HG03103 (cell line): ENCODE measurements around the gene UNC13D.
"Not testable (repeated sequence)": the region's sequence is repeated elsewhere in the genome, so short reads cannot be mapped to it uniquely, and the experiment has no call there.

ENCODE experiments used
- ATAC-seq: cut with Tn5 transposase; IDR thresholded peaks from one replicate; pipeline ENCODE4 v1.9.1; 2021; ENCODE audit warnings: low read depth; ENCODE audit not compliant: unreplicated experiment

The UNC13D gene

GRCh38 chr17:75853433-75853832, 9.2 kb upstream of the UNC13D start:
- no peak for ATAC-seq

- not testable (repeated sequence) for ATAC-seq
Measured at GRCh38 chr17:75851693-75851991, 7.4 kb upstream of the UNC13D start.

- ATAC-seq = no peak
Measured at GRCh38 chr17:75850928-75851692, 6.9 kb upstream of the UNC13D start.

- no peak for ATAC-seq
Measured at GRCh38 chr17:75849724-75850123, 5.5 kb upstream of the UNC13D start.

- ATAC-seq = no peak
Measured at GRCh38 chr17:75849279-75849646, 5.1 kb upstream of the UNC13D start.

GRCh38 chr17:75848523-75849278, 4.5 kb upstream of the UNC13D start:
- ATAC-seq = no peak

GRCh38 chr17:75847614-75848522, 3.7 kb upstream of the UNC13D start:
- ATAC-seq = no peak

GRCh38 chr17:75846692-75847613, 2.7 kb upstream of the UNC13D start:
- ATAC-seq = no peak

GRCh38 chr17:75845933-75846691, 1.9 kb upstream of the UNC13D start:
- ATAC-seq = no peak

- ATAC-seq = peak; percentile 69
Measured at GRCh38 chr17:75845058-75845711, 981 bp upstream of the UNC13D start.

GRCh38 chr17:75844530-75845057, 390 bp upstream of the UNC13D start:
- ATAC-seq = peak; percentile 7

- ATAC-seq = no peak
Measured at GRCh38 chr17:75842963-75843576, 1.1 kb downstream of the UNC13D start.

- no peak for ATAC-seq
Measured at GRCh38 chr17:75842411-75842810, 1.8 kb downstream of the UNC13D start.

GRCh38 chr17:75840799-75841164, 3.4 kb downstream of the UNC13D start:
- ATAC-seq = no peak

- ATAC-seq = no peak
Measured at GRCh38 chr17:75839942-75840798, 4.0 kb downstream of the UNC13D start.

GRCh38 chr17:75838410-75838809, 5.8 kb downstream of the UNC13D start:
- no peak for ATAC-seq

GRCh38 chr17:75837899-75838298, 6.3 kb downstream of the UNC13D start:
- ATAC-seq = no peak
